Panc1 (cell line): ENCODE results near the gene ADAMTS9. TPM values are rescaled to one million over a fixed set of nuclear protein-coding genes. Genes with fewer than 3 reads are reported as not detected.

Experiments
- ATAC-seq: fragments of 200-7000 bp; cut with Tn5 transposase; 2 replicates; pipeline ENCODE4 v1.9.1; 2020; ENCODE audit warnings: mild to moderate bottlenecking, moderate library complexity
- BruUV-seq: library from RNA; stranded (reverse); fragments of 400-500 nt; replicated peaks from 2 replicates; lab custom pipeline; 2021; lab: Mats Ljungman, UMichigan
- CTCF ChIA-PET: fragments of 300-600 bp; sonication (Branson Sonifier 250); formaldehyde crosslinking; loops from one replicate; lab custom pipeline; 2022; ENCODE audit warnings: antibody characterized with exemption; lab: Charles Lee
- POLR2A ChIA-PET: fragments of 300-600 bp; sonication (Branson Sonifier 250); formaldehyde crosslinking; loops from one replicate; lab custom pipeline; 2022; ENCODE audit warnings: antibody characterized with exemption; lab: Charles Lee
- DNase-seq: peaks from one replicate; pipeline ENCODE4 v3.0.0-alpha.2; 2010; ENCODE audit warnings: low read depth, low spot score
- H3K27ac ChIP-seq: 2 replicates; pipeline ENCODE4 v1.5.1; 2011; ENCODE audit warnings: mild to moderate bottlenecking, low read length, inconsistent platforms
- H3K27me3 ChIP-seq: fragments of 200-500 bp; sonication (Bioruptor generic); 2 replicates; pipeline ENCODE4 v1.6.0; 2014; ENCODE audit warnings: low read length, inconsistent platforms; ENCODE audit not compliant: control insufficient read depth, insufficient read depth
- H3K36me3 ChIP-seq: fragments of 200-500 bp; sonication (Bioruptor generic); 2 replicates; pipeline ENCODE4 v1.5.1; 2014; ENCODE audit warnings: inconsistent platforms, mild to moderate bottlenecking, low read length, moderate library complexity; ENCODE audit not compliant: control insufficient read depth, insufficient read depth
- H3K4me1 ChIP-seq: 2 replicates; pipeline ENCODE4 v1.5.1; 2011; ENCODE audit warnings: inconsistent platforms, mild to moderate bottlenecking, low read length, moderate library complexity; ENCODE audit not compliant: control insufficient read depth, insufficient read depth
- H3K4me3 ChIP-seq, 2 experiments: 2 replicates each; pipeline ENCODE4 v1.5.1; 2011 to 2012; ENCODE audit warnings: low read depth in 2 of 2, low read length in 2 of 2, mild to moderate bottlenecking in 2 of 2, inconsistent platforms in 1 of 2, moderate library complexity in 1 of 2
- H3K9me3 ChIP-seq: fragments of 200-500 bp; sonication (Bioruptor generic); 2 replicates; pipeline ENCODE4 v1.5.1; 2014; ENCODE audit warnings: low read depth, mild to moderate bottlenecking, inconsistent platforms, low read length, moderate library complexity; ENCODE audit not compliant: control insufficient read depth, insufficient read depth
- POLR2AphosphoS5 ChIP-seq: IDR thresholded peaks from 2 replicates; pipeline ENCODE4 v1.6.1; 2012; ENCODE audit warnings: mild to moderate bottlenecking, low read depth, low read length, moderate library complexity
- REST ChIP-seq, 2 experiments: IDR thresholded peaks; 2 replicates each; pipeline ENCODE4 v1.6.1; 2011 to 2012; ENCODE audit warnings: low read depth in 2 of 2, control low read depth in 1 of 2, low read length in 1 of 2, mild to moderate bottlenecking in 1 of 2, moderate library complexity in 1 of 2; ENCODE audit not compliant: insufficient read depth in 1 of 2
- SIN3A ChIP-seq: IDR thresholded peaks from 2 replicates; pipeline ENCODE4 v1.6.1; 2012; ENCODE audit warnings: low read depth, mild to moderate bottlenecking, low read length, moderate library complexity, borderline replicate concordance; ENCODE audit not compliant: insufficient read depth
- TCF7L2 ChIP-seq: IDR thresholded peaks from 2 replicates; pipeline ENCODE4 v1.6.1; 2011; ENCODE audit warnings: mild to moderate bottlenecking, low read depth, low read length, inconsistent platforms
- in situ Hi-C: cut with HindIII; loops from 2 replicates; pipeline ENCODE4 v1.10.0; 2016; ENCODE audit warnings: low sequenced_read_pairs, low pct_unique_long_range_greater_than_20kb
- intact Hi-C: fragments of 100-400 bp; cut with micrococcal nuclease; formaldehyde crosslinking; loops from one replicate; pipeline ENCODE4 v1.10.0; 2022; ENCODE audit not compliant: unreplicated experiment
- total RNA-seq: library from RNA; stranded (reverse); gene quantifications from one replicate; pipeline ENCODE4 v1.2.1, GENCODE V29; 2021; ENCODE audit not compliant: unreplicated experiment
- TF ChIP-seq, protein P1 (sequence below): fragments of 450-650 bp; IDR thresholded peaks from 2 replicates; pipeline ENCODE4 v1.5.1; 2017; ENCODE audit warnings: mild to moderate bottlenecking

The ADAMTS9 gene
- total RNA-seq, 1 experiment from 2014 or later: 0.05 TPM

DNA sequence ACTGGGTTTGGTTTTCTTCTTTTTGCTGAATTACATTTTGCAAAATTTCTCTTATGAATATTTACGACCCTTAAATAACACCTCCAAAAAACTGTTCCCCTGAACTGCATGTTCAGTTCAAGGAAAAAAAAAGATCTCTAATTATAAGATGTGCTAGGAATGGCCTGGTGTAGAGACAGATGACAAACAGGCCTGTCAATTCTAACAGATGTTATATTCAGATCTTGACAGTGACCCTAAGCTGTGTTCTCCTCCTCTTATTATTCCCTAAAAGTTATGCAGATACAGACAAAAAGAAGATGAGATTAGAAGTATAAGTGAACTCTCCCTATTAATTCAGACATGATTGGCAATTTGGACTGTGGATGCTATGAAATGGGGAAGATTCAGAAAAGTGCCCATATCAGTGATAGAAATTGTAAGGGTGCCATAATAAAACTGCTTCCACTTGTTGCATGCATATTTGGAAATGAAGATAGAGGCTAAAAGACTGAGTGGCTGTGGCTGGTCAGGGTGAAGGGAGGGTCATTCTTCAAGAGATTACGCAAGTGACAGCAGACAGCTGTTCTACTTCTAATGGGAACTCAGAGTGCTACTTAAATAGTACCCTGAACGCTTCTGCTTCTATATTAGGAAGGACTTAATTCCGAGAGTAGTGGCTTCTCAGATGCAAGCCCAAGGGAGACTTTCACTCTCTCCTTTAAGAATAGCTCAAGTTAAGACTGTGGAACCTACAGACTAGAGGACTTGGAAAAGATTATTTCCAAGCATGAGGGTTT lies 75.5 kb downstream of the ADAMTS9 start:
- BruUV-seq: no TSS peak
- no peaks in the 10 kb centered on the region for H3K27me3 ChIP-seq
- ATAC-seq (no peak), DNase-seq (no peak)
- no peak overlapping the region for H3K27ac ChIP-seq
- TF ChIP-seq, protein P1, sequence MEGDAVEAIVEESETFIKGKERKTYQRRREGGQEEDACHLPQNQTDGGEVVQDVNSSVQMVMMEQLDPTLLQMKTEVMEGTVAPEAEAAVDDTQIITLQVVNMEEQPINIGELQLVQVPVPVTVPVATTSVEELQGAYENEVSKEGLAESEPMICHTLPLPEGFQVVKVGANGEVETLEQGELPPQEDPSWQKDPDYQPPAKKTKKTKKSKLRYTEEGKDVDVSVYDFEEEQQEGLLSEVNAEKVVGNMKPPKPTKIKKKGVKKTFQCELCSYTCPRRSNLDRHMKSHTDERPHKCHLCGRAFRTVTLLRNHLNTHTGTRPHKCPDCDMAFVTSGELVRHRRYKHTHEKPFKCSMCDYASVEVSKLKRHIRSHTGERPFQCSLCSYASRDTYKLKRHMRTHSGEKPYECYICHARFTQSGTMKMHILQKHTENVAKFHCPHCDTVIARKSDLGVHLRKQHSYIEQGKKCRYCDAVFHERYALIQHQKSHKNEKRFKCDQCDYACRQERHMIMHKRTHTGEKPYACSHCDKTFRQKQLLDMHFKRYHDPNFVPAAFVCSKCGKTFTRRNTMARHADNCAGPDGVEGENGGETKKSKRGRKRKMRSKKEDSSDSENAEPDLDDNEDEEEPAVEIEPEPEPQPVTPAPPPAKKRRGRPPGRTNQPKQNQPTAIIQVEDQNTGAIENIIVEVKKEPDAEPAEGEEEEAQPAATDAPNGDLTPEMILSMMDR: no peak
- TF ChIP-seq REST (IDR thresholded peaks at IDR 0.05; ENCODE audit: insufficient read depth in 1 of 2, low read depth in 2 of 2, low read length in 1 of 2): no peak
- TF ChIP-seq TCF7L2: no peak
- no peak for TF ChIP-seq POLR2AphosphoS5
- no peak for TF ChIP-seq SIN3A
- H3K9me3 ChIP-seq: no peaks in the 10 kb centered on the region
- POLR2A ChIA-PET: no interaction called here
- H3K4me3 ChIP-seq: no peak overlapping the region
- no peaks in the 10 kb centered on the region for H3K4me1 ChIP-seq
- in situ Hi-C loops (no loop called here), intact Hi-C loops (no loop called here)
- CTCF ChIA-PET: no interaction called here
- no peaks in the 10 kb centered on the region for H3K36me3 ChIP-seq

- no peak for DNase-seq
- Histone ChIP-seq H3K9me3 (no peaks in the 10 kb centered on the region), H3K4me1 (no peaks in the 10 kb centered on the region), H3K27me3 (no peaks in the 10 kb centered on the region), H3K27ac (no peak overlapping the region), H3K4me3 (no peak overlapping the region), H3K36me3 (no peaks in the 10 kb centered on the region)
- intact Hi-C loops: no loop called here
- no peak for ATAC-seq
- POLR2A ChIA-PET: no interaction called here
- TF ChIP-seq SIN3A: no peak
- TF ChIP-seq POLR2AphosphoS5: no peak
- TF ChIP-seq TCF7L2: no peak
- no peak for TF ChIP-seq REST (IDR thresholded peaks at IDR 0.05; ENCODE audit: insufficient read depth in 1 of 2, low read depth in 2 of 2, low read length in 1 of 2)
- TF ChIP-seq, protein P1: no peak
- in situ Hi-C loops: no loop called here
- CTCF ChIA-PET: no interaction called here
- BruUV-seq: no TSS peak
Observed at GRCh38 chr3:64608741-64609140, 79.1 kb downstream of the ADAMTS9 start.
